ENCODE measurements around the gene SIRT7. TPM values are rescaled to one million over a fixed set of nuclear protein-coding genes. Genes with fewer than 3 reads are reported as not detected.
"Not testable (repeated sequence)": the region's sequence is repeated elsewhere in the genome, so short reads cannot be mapped to it uniquely, and the experiment has no call there.

The SIRT7 gene
- total and polyA plus RNA-seq, 11 donors, result 3.6 to 13.2 (median 6.8) TPM

GRCh38 chr17:81920612-81921536 lies 2.9 kb upstream of the SIRT7 start:
- peaks cover 0 to 40% (median 29%) of the 10 kb centered on the region in 9 donors for H3K36me3 ChIP-seq
- ATAC-seq (no peak), DNase-seq (no peak)
- intact Hi-C loops (cut with DNase I), result loop anchor here in 1 of 10 donors (5.0 kb wide), 1 partner anchor 39 kb away; no protein-coding TSS in a partner anchor
- 84 to 91% (median 87%) methylated on average over 30 to 33 of the region's 33 CpGs for WGBS, 4 donors
- peak overlapping the region in 1 of 12 donors; percentile 86 for H3K27ac ChIP-seq
- H3K27me3 ChIP-seq, result no peaks in the 10 kb centered on the region
- no peaks in the 10 kb centered on the region for H3K9me3 ChIP-seq
- peaks cover 16 to 92% (median 53%) of the 10 kb centered on the region in 12 donors for H3K4me1 ChIP-seq
- TF ChIP-seq POLR2A (IDR thresholded peaks at IDR 0.05) (no peak), CTCF (IDR thresholded peaks at IDR 0.05) (no peak)
- H3K4me3 ChIP-seq, result peak overlapping the region in 1 of 12 donors; percentile 0

- H3K4me1 ChIP-seq, result peaks cover 8 to 78% (median 36%) of the 10 kb centered on the region in 12 donors
- H3K4me3 ChIP-seq, result no peak overlapping the region
- DNase-seq, result no peak
- no peaks in the 10 kb centered on the region for H3K27me3 ChIP-seq
- WGBS, 4 donors, result 82 to 87% (median 85%) methylated on average over 13 to 15 of the region's 15 CpGs
- no peak for TF ChIP-seq CTCF (IDR thresholded peaks at IDR 0.05)
- H3K27ac ChIP-seq, result peak overlapping the region in 3 of 12 donors; percentile 16 to 80 (median 79)
- H3K36me3 ChIP-seq, result peaks cover 0 to 59% (median 46%) of the 10 kb centered on the region in 9 donors
- intact Hi-C loops (cut with DNase I), result no loop called here
- no peaks in the 10 kb centered on the region for H3K9me3 ChIP-seq
- ATAC-seq, result no peak
Observed at GRCh38 chr17:81918832-81919545, 1.0 kb upstream of the SIRT7 start.

- peak; percentile 4 to 19 (median 10) for ATAC-seq
- H3K27me3 ChIP-seq; intact Hi-C loops (cut with DNase I); DNase-seq; H3K9me3 ChIP-seq: not testable (repeated sequence)
- Histone ChIP-seq H3K36me3 (peaks cover 0 to 66% (median 53%) of the 10 kb centered on the region in 9 donors), H3K4me3 (peak overlapping the region in 10 of 12 donors; percentile 58 to 94 (median 72)), H3K27ac (peak overlapping the region in 11 of 12 donors; percentile 16 to 80 (median 67)), H3K4me1 (peaks cover 2 to 71% (median 29%) of the 10 kb centered on the region in 12 donors)
- peak in 2 of 12 donors; percentile 15 to 19 for TF ChIP-seq CTCF (IDR thresholded peaks at IDR 0.05)
- 37 to 50% (median 39%) methylated on average over 9 of the region's 9 CpGs for WGBS, 4 donors
Observed at GRCh38 chr17:81918333-81918669, 325 bp upstream of the SIRT7 start.

Data from heart left ventricle (tissue), 16 donors.